Cardiac muscle cell (in vitro differentiated cells and primary cell): ENCODE data around the gene PLA2G12B. TPM values are rescaled to one million over a fixed set of nuclear protein-coding genes. Genes with fewer than 3 reads are reported as not detected.

Experiments
- DNase-seq, 2 donors: peaks; one replicate each; pipeline versions ENCODE4 v3.0.0 to v3.0.0-alpha.2; 2010 to 2017; ENCODE audit warnings: low read depth in 1 of 2, low spot score in 1 of 2
- H3K27ac ChIP-seq: fragments of 200-600 bp; sonication (generic); 2 replicates; pipeline ENCODE4 v1.5.1; 2016
- H3K27me3 ChIP-seq: fragments of 200-600 bp; sonication (generic); 2 replicates; pipeline ENCODE4 v1.6.0; 2016; ENCODE audit warnings: control low read depth
- H3K36me3 ChIP-seq: fragments of 200-600 bp; sonication (generic); 2 replicates; pipeline ENCODE4 v1.5.1; 2016; ENCODE audit warnings: control low read depth
- H3K4me1 ChIP-seq: fragments of 200-600 bp; sonication (generic); 2 replicates; pipeline ENCODE4 v1.8.1; 2017; ENCODE audit warnings: low read depth, mild to moderate bottlenecking, mixed run types
- H3K4me3 ChIP-seq: fragments of 200-600 bp; sonication (generic); 2 replicates; pipeline ENCODE4 v1.5.1; 2016; ENCODE audit warnings: mild to moderate bottlenecking
- H3K9me3 ChIP-seq: fragments of 200-600 bp; sonication (generic); 2 replicates; pipeline ENCODE4 v1.5.1; 2017; ENCODE audit warnings: low read depth, mild to moderate bottlenecking, control low read depth
- CTCF ChIP-seq: IDR thresholded peaks from 2 replicates; pipeline ENCODE4 v1.5.1; 2012; ENCODE audit warnings: low read depth, mild to moderate bottlenecking, low read length
- polyA plus RNA-seq: library from polyadenylated mRNA; unstranded; fragments of >200 nt; fragmentation: Nextera tagmentation; extraction: Ambion mirVana; gene quantifications from 2 replicates; pipeline ENCODE4 v1.2.1, GENCODE V29; 2016
- total RNA-seq: library from RNA; depleted of rRNA; stranded (reverse); fragments of >200 nt; gene quantifications from 2 replicates; pipeline ENCODE4 v1.2.3, GENCODE V29; 2016

Gene PLA2G12B
- total and polyA plus RNA-seq, 2 experiments from 2014 or later = not detected

DNA sequence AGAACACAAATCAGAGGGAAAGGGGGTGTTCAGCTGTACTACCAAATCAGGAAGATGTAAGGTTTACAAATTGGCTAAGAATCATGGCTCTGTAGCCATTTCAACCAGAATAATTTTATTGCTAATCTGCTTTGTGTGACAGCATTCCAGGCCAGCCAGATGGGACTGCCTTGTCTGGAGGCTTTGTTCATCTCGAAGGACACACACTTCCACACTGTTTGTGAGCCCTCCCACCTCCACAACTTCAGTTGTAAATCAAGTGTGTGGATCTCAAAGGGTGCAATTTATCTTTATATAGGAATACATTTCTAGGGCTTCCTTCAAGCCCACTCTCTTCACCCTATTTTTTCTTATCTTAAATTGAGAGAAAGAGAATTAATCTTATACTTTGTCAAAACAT lies 68.0 kb downstream of the PLA2G12B start:
- no peaks in the 10 kb centered on the region for H3K27me3 ChIP-seq
- peaks cover 4% of the 10 kb centered on the region for H3K4me1 ChIP-seq
- H3K36me3 ChIP-seq = no peaks in the 10 kb centered on the region
- H3K4me3 ChIP-seq = no peak overlapping the region
- no peak overlapping the region for H3K27ac ChIP-seq
- no peak for DNase-seq
- no peak for TF ChIP-seq CTCF
- H3K9me3 ChIP-seq = no peaks in the 10 kb centered on the region

DNA sequence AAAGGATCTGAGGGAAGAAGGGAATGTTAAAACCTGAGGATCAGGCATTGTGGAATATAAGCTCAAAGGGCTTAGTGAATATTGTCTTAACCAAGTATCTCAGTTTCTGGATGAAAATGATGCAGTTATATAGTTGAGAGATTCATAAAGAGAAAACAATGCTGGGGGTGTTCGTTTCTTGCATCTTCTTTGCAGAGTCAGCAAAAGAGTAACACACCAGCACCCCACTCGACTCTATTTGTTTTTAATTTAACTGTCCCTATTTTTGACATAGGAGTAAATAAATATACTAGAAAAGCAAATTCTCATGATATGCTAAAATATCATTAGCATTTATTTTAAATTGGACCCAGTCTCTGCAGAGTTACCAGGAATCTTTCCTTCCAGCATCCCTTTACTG lies 68.7 kb downstream of the PLA2G12B start:
- DNase-seq = no peak
- H3K27me3 ChIP-seq = no peaks in the 10 kb centered on the region
- H3K9me3 ChIP-seq = no peaks in the 10 kb centered on the region
- H3K36me3 ChIP-seq = no peaks in the 10 kb centered on the region
- no peak overlapping the region for H3K27ac ChIP-seq
- no peak overlapping the region for H3K4me3 ChIP-seq
- peaks cover 4% of the 10 kb centered on the region for H3K4me1 ChIP-seq
- no peak for TF ChIP-seq CTCF

Other genes with a start within 250 kb of the PLA2G12B start
- 3.5 and 7.0 TPM in 2 replicates for gene OIT3, start 61.1 kb downstream of the PLA2G12B start, total RNA-seq
- 1.1 and 13.4 TPM in 2 replicates for gene OIT3, start 61.1 kb downstream of the PLA2G12B start, polyA plus RNA-seq
- gene P4HA1, start 142.1 kb upstream of the PLA2G12B start, total RNA-seq = 92.0 and 103 TPM in 2 replicates
- 172 and 174 TPM in 2 replicates for gene P4HA1, start 142.1 kb upstream of the PLA2G12B start, polyA plus RNA-seq
- 1.5 and 2.1 TPM in 2 replicates for gene NUDT13, start 155.6 kb upstream of the PLA2G12B start, total RNA-seq
- gene NUDT13, start 155.6 kb upstream of the PLA2G12B start, polyA plus RNA-seq = 1.7 and 3.1 TPM in 2 replicates
- gene ECD, start 213.2 kb upstream of the PLA2G12B start, total RNA-seq = 20.0 and 22.4 TPM in 2 replicates
- 21.8 and 34.0 TPM in 2 replicates for gene ECD, start 213.2 kb upstream of the PLA2G12B start, polyA plus RNA-seq
- gene FAM149B1, start 213.3 kb upstream of the PLA2G12B start, total RNA-seq = 12.9 and 16.7 TPM in 2 replicates
- gene FAM149B1, start 213.3 kb upstream of the PLA2G12B start, polyA plus RNA-seq = 12.4 and 12.7 TPM in 2 replicates